GM12878 (cell line): ENCODE data around the gene ATP2C2. TPM values are rescaled to one million over a fixed set of nuclear protein-coding genes. Genes with fewer than 3 reads are reported as not detected.

Source experiments
- BMI1 ChIP-seq: fragments of 450-650 bp; IDR thresholded peaks from 2 replicates; pipeline ENCODE4 v1.6.1; 2016; ENCODE audit warnings: mild to moderate bottlenecking, moderate library complexity, borderline replicate concordance
- EP300 ChIP-seq, 2 experiments: fragments of 150-350 bp in 1 of 2; IDR thresholded peaks; 2 replicates each; pipeline ENCODE4 v1.6.1; 2011 to 2012; ENCODE audit warnings: low read depth in 2 of 2, low read length in 2 of 2, borderline replicate concordance in 1 of 2, improper control_type of control experiment in 1 of 2, inconsistent platforms in 1 of 2; ENCODE audit not compliant: control insufficient read depth in 1 of 2
- GABPA ChIP-seq: IDR thresholded peaks from 2 replicates; pipeline ENCODE4 v1.6.1; 2014; ENCODE audit warnings: antibody characterized with exemption, low read depth, mild to moderate bottlenecking, inconsistent platforms
- HDAC6 ChIP-seq: fragments of 200-600 bp; sonication (generic); IDR thresholded peaks from one replicate; pipeline ENCODE4 v1.8.0; 2017; ENCODE audit warnings: antibody characterized with exemption; ENCODE audit not compliant: unreplicated experiment
- HSF1 ChIP-seq: fragments of 150-350 bp; IDR thresholded peaks from 2 replicates; pipeline ENCODE4 v1.6.1; 2014; ENCODE audit warnings: mild to moderate bottlenecking, low read depth, low read length
- MAX ChIP-seq: IDR thresholded peaks from 2 replicates; pipeline ENCODE4 v1.6.1; 2012; ENCODE audit warnings: low read depth, low read length, improper control_type of control experiment
- NBN ChIP-seq: fragments of 450-650 bp; IDR thresholded peaks from 2 replicates; pipeline ENCODE4 v1.6.1; 2016
- NR2C2 ChIP-seq: IDR thresholded peaks from 2 replicates; pipeline ENCODE4 v1.6.1; 2011; ENCODE audit warnings: borderline replicate concordance, low read depth; ENCODE audit not compliant: control insufficient read depth, insufficient read length
- PAX8 ChIP-seq: fragments of 450-650 bp; IDR thresholded peaks from 2 replicates; pipeline ENCODE4 v1.6.1; 2017; ENCODE audit warnings: mild to moderate bottlenecking, moderate library complexity
- RFX5 ChIP-seq: IDR thresholded peaks from 2 replicates; pipeline ENCODE4 v1.6.1; 2011; ENCODE audit warnings: low read depth, low read length, improper control_type of control experiment
- ZNF687 ChIP-seq: fragments of 450-650 bp; IDR thresholded peaks from 2 replicates; pipeline ENCODE4 v1.6.1; 2017; ENCODE audit warnings: mild to moderate bottlenecking, moderate library complexity
- polyA plus RNA-seq, 11 experiments: library from polyadenylated mRNA; depleted of rRNA in 4 of 11; unstranded in 6 of 11; stranded (reverse) in 5 of 11; fragments of >200 nt; fragmentation: Nextera tagmentation in 4 of 11; fragmentation: Illumina TruSeq in 1 of 11; extraction: Ambion mirVana in 4 of 11; extraction: Trizol in 1 of 11; gene quantifications; 1 replicate in 1 of 11; 2 replicates in 10 of 11; pipeline versions ENCODE4 v1.2.1 to v1.2.3, GENCODE V29; 2011 to 2016; ENCODE audit warnings: inconsistent platforms in 2 of 11, missing spikeins in 2 of 11, low read depth in 1 of 11
- total RNA-seq, 4 experiments: library from RNA; depleted of rRNA in 3 of 4; stranded (reverse); fragments of >200 nt in 3 of 4; fragmentation: Illumina TruSeq in 1 of 4; extraction: Trizol in 1 of 4; gene quantifications; 2 replicates each; pipeline versions ENCODE4 v1.2.1 to v1.2.3, GENCODE V29; 2013 to 2021

The ATP2C2 gene
- total and polyA plus RNA-seq, 10 of the 15 experiments (the other 5 are each of a cell fraction or from before 2014, with no cell fraction given), result 0.05 to 0.19 TPM; not detected in 8

GRCh38 chr16:84486126-84486525, 117.8 kb downstream of the ATP2C2 start (continued):
- TF ChIP-seq ZNF687, result no peak
- TF ChIP-seq PAX8, result no peak
- no peak for TF ChIP-seq MAX
- TF ChIP-seq RFX5, result no peak
- TF ChIP-seq NR2C2, result no peak
- no peak for TF ChIP-seq GABPA
- TF ChIP-seq BMI1, result no peak
- no peak for TF ChIP-seq NBN
- no peak for TF ChIP-seq EP300 (IDR thresholded peaks at IDR 0.05; ENCODE audit: borderline replicate concordance in 1 of 2, control insufficient read depth in 1 of 2, low read depth in 2 of 2, low read length in 2 of 2)
- no peak for TF ChIP-seq HSF1
- TF ChIP-seq HDAC6, result no peak
- TF ChIP-seq, all 136 proteins: peak for 0
